Tibial nerve (tissue), 4 donors: ENCODE results near the gene MYH6. TPM values are rescaled to one million over a fixed set of nuclear protein-coding genes. Genes with fewer than 3 reads are reported as not detected.

Experiments used
- DNase-seq, 2 donors: peaks; one replicate each; pipeline ENCODE4 v3.0.0-alpha.2; 2019; ENCODE audit warnings: low spot score in 2 of 2
- H3K27ac ChIP-seq, 4 donors: fragments of 200-600 bp; sonication (generic) in 3 of 4; one replicate each; pipeline ENCODE4 v1.5.1; 2017 to 2019; ENCODE audit warnings: mild to moderate bottlenecking in 1 of 4
- H3K27me3 ChIP-seq, 2 donors: fragments of 200-600 bp; sonication (generic) in 1 of 2; one replicate each; pipeline versions ENCODE4 v1.5.1 to v1.6.0; 2017 to 2019
- H3K36me3 ChIP-seq, 3 donors: fragments of 200-600 bp; sonication (generic); one replicate each; pipeline ENCODE4 v1.5.1; 2018 to 2019
- H3K4me1 ChIP-seq, 4 donors: fragments of 200-600 bp; sonication (generic) in 3 of 4; one replicate each; pipeline ENCODE4 v1.5.1; 2017 to 2019
- H3K4me3 ChIP-seq, 4 donors: fragments of 200-600 bp; sonication (generic) in 3 of 4; one replicate each; pipeline ENCODE4 v1.5.1; 2017 to 2019; ENCODE audit warnings: mild to moderate bottlenecking in 1 of 4, moderate library complexity in 1 of 4
- H3K9me3 ChIP-seq, 4 donors: fragments of 200-600 bp; sonication (generic) in 3 of 4; one replicate each; pipeline ENCODE4 v1.5.1; 2017 to 2019
- CTCF ChIP-seq, 5 experiments: fragments of 200-600 bp in 3 of 5; fragments of 450-650 bp in 2 of 5; sonication (generic) in 3 of 5; IDR thresholded peaks; one replicate each; pipeline ENCODE4 v1.5.1; 2016 to 2019; ENCODE audit warnings: antibody characterized with exemption in 5 of 5, mild to moderate bottlenecking in 3 of 5, moderate library complexity in 2 of 5
- EP300 ChIP-seq, 2 donors: sonication (generic); formaldehyde crosslinking; IDR thresholded peaks; one replicate each; pipeline ENCODE4 v1.6.1; 2017; ENCODE audit warnings: antibody characterized with exemption in 2 of 2, mild to moderate bottlenecking in 1 of 2
- POLR2A ChIP-seq, 2 donors: fragments of 450-650 bp; IDR thresholded peaks; one replicate each; pipeline ENCODE4 v1.6.1; 2017; ENCODE audit warnings: antibody characterized with exemption in 2 of 2, mild to moderate bottlenecking in 2 of 2, moderate library complexity in 2 of 2
- WGBS, 2 donors: methylation state at CpG; one replicate each; pipeline ENCODE4 v1.1.5; 2018; 5-methylcytosine and 5-hydroxymethylcytosine counted together
- total RNA-seq, 4 donors: library from RNA; depleted of rRNA; stranded (reverse); fragments of >200 nt; gene quantifications; one replicate each; pipeline ENCODE4 v1.1.0, GENCODE V29; 2016

Gene MYH6
- total RNA-seq, 4 donors from 2014 or later = 0.30 TPM; not detected in 3

GRCh38 chr14:23382731-23383440 is 25.2 kb downstream of the MYH6 start:
- H3K27ac ChIP-seq = no peak overlapping the region
- WGBS, 2 donors = 66 to 67% methylated on average over 10 of the region's 10 CpGs
- no peak overlapping the region for H3K4me3 ChIP-seq
- H3K9me3 ChIP-seq = no peaks in the 10 kb centered on the region
- DNase-seq = no peak
- H3K36me3 ChIP-seq = no peaks in the 10 kb centered on the region
- TF ChIP-seq EP300 (IDR thresholded peaks at IDR 0.05) = no peak
- no peak for TF ChIP-seq CTCF (IDR thresholded peaks at IDR 0.05)
- no peaks in the 10 kb centered on the region for H3K27me3 ChIP-seq
- peaks cover 0 to 29% (median 0%) of the 10 kb centered on the region in 4 donors for H3K4me1 ChIP-seq

- WGBS, 2 donors = 87 to 92% methylated on average over 6 of the region's 6 CpGs
- H3K9me3 ChIP-seq = no peaks in the 10 kb centered on the region
- peaks cover 0 to 35% (median 0%) of the 10 kb centered on the region in 4 donors for H3K4me1 ChIP-seq
- no peak for TF ChIP-seq CTCF (IDR thresholded peaks at IDR 0.05)
- no peak for TF ChIP-seq EP300 (IDR thresholded peaks at IDR 0.05)
- TF ChIP-seq POLR2A (IDR thresholded peaks at IDR 0.05) = no peak
- H3K4me3 ChIP-seq = no peak overlapping the region
- no peak for DNase-seq
- no peak overlapping the region for H3K27ac ChIP-seq
- H3K27me3 ChIP-seq = no peaks in the 10 kb centered on the region
- no peaks in the 10 kb centered on the region for H3K36me3 ChIP-seq
Measured at GRCh38 chr14:23382276-23382675, 25.8 kb downstream of the MYH6 start.

GRCh38 chr14:23381871-23382270 is 26.2 kb downstream of the MYH6 start:
- Histone ChIP-seq H3K36me3 (no peaks in the 10 kb centered on the region), H3K27ac (no peak overlapping the region), H3K27me3 (no peaks in the 10 kb centered on the region), H3K9me3 (no peaks in the 10 kb centered on the region), H3K4me1 (peaks cover 0 to 39% (median 0%) of the 10 kb centered on the region in 4 donors), H3K4me3 (no peak overlapping the region)
- WGBS, 2 donors = 47 to 53% methylated on average over 3 of the region's 3 CpGs
- no peak for TF ChIP-seq EP300 (IDR thresholded peaks at IDR 0.05)
- no peak for DNase-seq

GRCh38 chr14:23380976-23381375 is 27.1 kb downstream of the MYH6 start:
- Histone ChIP-seq H3K4me3 (no peak overlapping the region), H3K9me3 (no peaks in the 10 kb centered on the region), H3K4me1 (peaks cover 0 to 48% (median 2%) of the 10 kb centered on the region in 4 donors), H3K27ac (peak overlapping the region in 2 of 4 donors; percentile 24 to 33), H3K27me3 (no peaks in the 10 kb centered on the region), H3K36me3 (no peaks in the 10 kb centered on the region)
- WGBS, 2 donors = 47 to 73% methylated on average over 4 of the region's 4 CpGs
- TF ChIP-seq EP300 (IDR thresholded peaks at IDR 0.05) (no peak), POLR2A (IDR thresholded peaks at IDR 0.05) (no peak), CTCF (IDR thresholded peaks at IDR 0.05) (no peak)
- no peak for DNase-seq

GRCh38 chr14:23380197-23380914 is 27.7 kb downstream of the MYH6 start:
- WGBS, 2 donors = 46 to 49% methylated on average over 12 to 16 of the region's 16 CpGs

More at GRCh38 chr14:23380197-23380914, 27.7 kb downstream of the MYH6 start:
- no peak for TF ChIP-seq POLR2A (IDR thresholded peaks at IDR 0.05)
- TF ChIP-seq CTCF (IDR thresholded peaks at IDR 0.05) = no peak
- TF ChIP-seq EP300 (IDR thresholded peaks at IDR 0.05) = no peak
- no peak for DNase-seq
- H3K9me3 ChIP-seq = no peaks in the 10 kb centered on the region
- H3K36me3 ChIP-seq = no peaks in the 10 kb centered on the region
- peak overlapping the region in 2 of 4 donors; percentile 33 to 90 for H3K27ac ChIP-seq
- H3K4me1 ChIP-seq = peaks cover 0 to 55% (median 5%) of the 10 kb centered on the region in 4 donors
- H3K4me3 ChIP-seq = no peak overlapping the region
- H3K27me3 ChIP-seq = no peaks in the 10 kb centered on the region
